Ishikawa (cell line): ENCODE results near the gene CSNK1G2.

Experiments
- CEBPB ChIP-seq: IDR thresholded peaks from 2 replicates; pipeline ENCODE4 v1.6.1; 2012
- CREB1 ChIP-seq: IDR thresholded peaks from 2 replicates; pipeline ENCODE4 v1.6.1; 2012; ENCODE audit warnings: low read depth
- EGR1 ChIP-seq: IDR thresholded peaks from 2 replicates; pipeline ENCODE4 v1.6.1; 2012
- EP300 ChIP-seq: IDR thresholded peaks from 2 replicates; pipeline ENCODE4 v1.6.1; 2012; ENCODE audit warnings: borderline replicate concordance
- FOXM1 ChIP-seq: IDR thresholded peaks from 2 replicates; pipeline ENCODE4 v1.6.1; 2012; ENCODE audit warnings: low read depth, borderline replicate concordance
- MAX ChIP-seq: IDR thresholded peaks from 2 replicates; pipeline ENCODE4 v1.6.1; 2012
- NFIC ChIP-seq: IDR thresholded peaks from 2 replicates; pipeline ENCODE4 v1.6.1; 2012
- RAD21 ChIP-seq: IDR thresholded peaks from 2 replicates; pipeline ENCODE4 v1.6.1; 2012; ENCODE audit warnings: low read depth
- REST ChIP-seq: IDR thresholded peaks from 2 replicates; pipeline ENCODE4 v1.6.1; 2012; ENCODE audit warnings: low read depth, mild to moderate bottlenecking
- TAF1 ChIP-seq: IDR thresholded peaks from 2 replicates; pipeline ENCODE4 v1.6.1; 2012; ENCODE audit warnings: low read depth, mild to moderate bottlenecking
- TCF12 ChIP-seq: IDR thresholded peaks from 2 replicates; pipeline ENCODE4 v1.6.1; 2012; ENCODE audit warnings: low read depth
- TEAD4 ChIP-seq: IDR thresholded peaks from 2 replicates; pipeline ENCODE4 v1.6.1; 2012
- USF1 ChIP-seq: IDR thresholded peaks from 2 replicates; pipeline ENCODE4 v1.6.1; 2012
- YY1 ChIP-seq: IDR thresholded peaks from 2 replicates; pipeline ENCODE4 v1.6.1; 2012; ENCODE audit warnings: low read depth

- TF ChIP-seq MAX (no peak), EP300 (no peak), USF1 (no peak), NFIC (no peak), FOXM1 (no peak), YY1 (no peak), REST (no peak), CEBPB (no peak), RAD21 (no peak), TEAD4 (no peak), TAF1 (no peak), CREB1 (no peak), TCF12 (no peak), EGR1 (no peak)
Observed at GRCh38 chr19:2013683-2013961, 72.7 kb downstream of the CSNK1G2 start.
